GM18499 (cell line): Measurements from ENCODE around the gene LCORL.
"Not testable (repeated sequence)": the region's sequence is repeated elsewhere in the genome, so short reads cannot be mapped to it uniquely, and the experiment has no call there.

Source experiments
- ATAC-seq: cut with Tn5 transposase; IDR thresholded peaks from one replicate; pipeline ENCODE4 v1.9.1; 2021; ENCODE audit warnings: moderate number of reproducible peaks; ENCODE audit not compliant: insufficient read depth, unreplicated experiment

The LCORL gene

GRCh38 chr4:17866810-17867209 is 154.7 kb downstream of the LCORL start:
- no peak for ATAC-seq

GRCh38 chr4:17865866-17866363 is 155.6 kb downstream of the LCORL start:
- ATAC-seq: no peak

GRCh38 chr4:17861906-17862305 is 159.6 kb downstream of the LCORL start:
- ATAC-seq: not testable (repeated sequence)

GRCh38 chr4:17859793-17860406 is 161.7 kb downstream of the LCORL start:
- no peak for ATAC-seq

GRCh38 chr4:17854036-17854435 is 167.5 kb downstream of the LCORL start:
- ATAC-seq: no peak

- ATAC-seq: no peak
These were observed 169.6 kb downstream of the LCORL start for GRCh38 chr4:17851959-17852358.

- not testable (repeated sequence) for ATAC-seq
These were observed 171.3 kb downstream of the LCORL start for GRCh38 chr4:17850295-17850694.

- no peak for ATAC-seq
These were observed 175.3 kb downstream of the LCORL start for GRCh38 chr4:17846266-17846665.

GRCh38 chr4:17823871-17824669 is 197.5 kb downstream of the LCORL start:
- no peak for ATAC-seq

- peak; percentile 92 for ATAC-seq
These were observed 204.5 kb downstream of the LCORL start for GRCh38 chr4:17817027-17817426.

- no peak for ATAC-seq
These were observed 205.4 kb downstream of the LCORL start for GRCh38 chr4:17816142-17816541.

- no peak for ATAC-seq
These were observed 207.4 kb downstream of the LCORL start for GRCh38 chr4:17814140-17814539.

- no peak for ATAC-seq
These were observed 208.8 kb downstream of the LCORL start for GRCh38 chr4:17812801-17813200.

- ATAC-seq: no peak
These were observed 209.4 kb downstream of the LCORL start for GRCh38 chr4:17812125-17812524.

- peak; percentile 15 for ATAC-seq
These were observed 210.4 kb downstream of the LCORL start for GRCh38 chr4:17811078-17811603.

GRCh38 chr4:17810260-17811077 is 211.1 kb downstream of the LCORL start, which contains the start of the genes DCAF16 and NCAPG:
TSS of gene DCAF16 (minus strand) at chr4:17810757. CDS start at chr4:17804141, 6,616 bp downstream.
TSS of gene NCAPG (plus strand) at chr4:17810979. CDS start at chr4:17811078, 99 bp downstream.
- ATAC-seq: peak; percentile 79

GRCh38 chr4:17809667-17810066 is 211.9 kb downstream of the LCORL start:
- no peak for ATAC-seq

- ATAC-seq: no peak
These were observed 214.1 kb downstream of the LCORL start for GRCh38 chr4:17807446-17807845.

- ATAC-seq: no peak
These were observed 215.9 kb downstream of the LCORL start for GRCh38 chr4:17805580-17806155.

- ATAC-seq: no peak
These were observed 223.7 kb downstream of the LCORL start for GRCh38 chr4:17797808-17798207.
